ENCODE measurements around the gene SERGEF.

SERGEF gene

GRCh38 chr11:17770917-17771316 lies 241.9 kb downstream of the SERGEF start:
- no peak overlapping the region for H3K27ac ChIP-seq
- no peaks in the 10 kb centered on the region for H3K79me2 ChIP-seq
- no peaks in the 10 kb centered on the region for H3K9me3 ChIP-seq (ENCODE audit: control insufficient read depth, low read length)
- H3K36me3 ChIP-seq (ENCODE audit: control insufficient read depth, insufficient read depth, low read length) = no peaks in the 10 kb centered on the region
- no peak overlapping the region for H2AFZ ChIP-seq
- no peak overlapping the region for H3K4me3 ChIP-seq (ENCODE audit: low read depth, low read length)
- H3K4me1 ChIP-seq = no peaks in the 10 kb centered on the region
- H3K9ac ChIP-seq = no peak overlapping the region
- no peak overlapping the region for H3K4me2 ChIP-seq (ENCODE audit: low read length)
- TF ChIP-seq, protein P1, sequence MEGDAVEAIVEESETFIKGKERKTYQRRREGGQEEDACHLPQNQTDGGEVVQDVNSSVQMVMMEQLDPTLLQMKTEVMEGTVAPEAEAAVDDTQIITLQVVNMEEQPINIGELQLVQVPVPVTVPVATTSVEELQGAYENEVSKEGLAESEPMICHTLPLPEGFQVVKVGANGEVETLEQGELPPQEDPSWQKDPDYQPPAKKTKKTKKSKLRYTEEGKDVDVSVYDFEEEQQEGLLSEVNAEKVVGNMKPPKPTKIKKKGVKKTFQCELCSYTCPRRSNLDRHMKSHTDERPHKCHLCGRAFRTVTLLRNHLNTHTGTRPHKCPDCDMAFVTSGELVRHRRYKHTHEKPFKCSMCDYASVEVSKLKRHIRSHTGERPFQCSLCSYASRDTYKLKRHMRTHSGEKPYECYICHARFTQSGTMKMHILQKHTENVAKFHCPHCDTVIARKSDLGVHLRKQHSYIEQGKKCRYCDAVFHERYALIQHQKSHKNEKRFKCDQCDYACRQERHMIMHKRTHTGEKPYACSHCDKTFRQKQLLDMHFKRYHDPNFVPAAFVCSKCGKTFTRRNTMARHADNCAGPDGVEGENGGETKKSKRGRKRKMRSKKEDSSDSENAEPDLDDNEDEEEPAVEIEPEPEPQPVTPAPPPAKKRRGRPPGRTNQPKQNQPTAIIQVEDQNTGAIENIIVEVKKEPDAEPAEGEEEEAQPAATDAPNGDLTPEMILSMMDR (IDR thresholded peaks at IDR 0.05) = no peak
- H3K27me3 ChIP-seq (ENCODE audit: control insufficient read depth, insufficient read depth, low read length) = no peaks in the 10 kb centered on the region

DNA sequence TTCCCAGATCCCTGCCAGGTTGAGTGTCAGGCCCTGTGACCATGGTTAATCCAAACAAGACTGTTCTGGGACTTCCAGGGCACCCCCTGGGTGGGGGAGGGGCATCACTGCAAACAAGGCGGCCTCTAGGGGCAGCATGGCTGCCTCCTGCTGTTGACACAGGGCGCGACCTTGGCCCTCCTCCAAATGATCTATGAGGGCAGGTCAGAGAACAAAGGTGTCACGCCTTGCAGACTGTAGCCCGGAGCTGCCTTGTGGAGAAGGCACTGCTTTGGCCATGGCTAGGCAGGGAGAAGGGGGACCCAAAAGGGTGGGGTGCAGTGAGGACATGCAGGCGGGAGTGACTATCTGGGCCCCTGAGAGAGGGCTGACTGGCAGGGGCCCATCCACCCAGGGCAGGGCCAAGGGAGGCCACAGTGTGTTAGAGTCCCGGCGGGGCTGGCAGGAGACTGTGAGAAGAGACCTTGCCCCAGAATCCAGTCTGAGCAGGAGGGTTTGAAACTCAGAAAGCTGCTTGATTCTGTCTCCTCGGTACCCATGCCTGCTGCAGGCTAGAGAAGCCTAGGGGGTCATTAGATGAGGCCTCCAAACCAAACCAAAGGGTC lies 242.7 kb downstream of the SERGEF start:
- no peaks in the 10 kb centered on the region for H3K36me3 ChIP-seq (ENCODE audit: control insufficient read depth, insufficient read depth, low read length)
- H3K9me3 ChIP-seq (ENCODE audit: control insufficient read depth, low read length) = no peaks in the 10 kb centered on the region
- no peaks in the 10 kb centered on the region for H3K79me2 ChIP-seq
- H3K4me3 ChIP-seq (ENCODE audit: low read depth, low read length) = no peak overlapping the region
- H3K27ac ChIP-seq = no peak overlapping the region
- no peak overlapping the region for H2AFZ ChIP-seq
- no peaks in the 10 kb centered on the region for H3K27me3 ChIP-seq (ENCODE audit: control insufficient read depth, insufficient read depth, low read length)
- TF ChIP-seq, protein P1 (IDR thresholded peaks at IDR 0.05) = no peak
- H3K4me2 ChIP-seq (ENCODE audit: low read length) = no peak overlapping the region
- no peak overlapping the region for H3K9ac ChIP-seq
- no peaks in the 10 kb centered on the region for H3K4me1 ChIP-seq

GRCh38 chr11:17769218-17769617 lies 243.6 kb downstream of the SERGEF start:
- H3K4me3 ChIP-seq (ENCODE audit: low read depth, low read length) = no peak overlapping the region
- H3K27ac ChIP-seq = no peak overlapping the region
- TF ChIP-seq, protein P1 (IDR thresholded peaks at IDR 0.05) = no peak
- H3K27me3 ChIP-seq (ENCODE audit: control insufficient read depth, insufficient read depth, low read length) = no peaks in the 10 kb centered on the region
- peaks cover 2% of the 10 kb centered on the region for H3K79me2 ChIP-seq
- H3K4me1 ChIP-seq = no peaks in the 10 kb centered on the region
- H3K9ac ChIP-seq = no peak overlapping the region
- no peak overlapping the region for H2AFZ ChIP-seq
- H3K36me3 ChIP-seq (ENCODE audit: control insufficient read depth, insufficient read depth, low read length) = no peaks in the 10 kb centered on the region
- no peak overlapping the region for H3K4me2 ChIP-seq (ENCODE audit: low read length)
- H3K9me3 ChIP-seq (ENCODE audit: control insufficient read depth, low read length) = no peaks in the 10 kb centered on the region

GRCh38 chr11:17768547-17768946 lies 244.3 kb downstream of the SERGEF start:
- no peaks in the 10 kb centered on the region for H3K27me3 ChIP-seq (ENCODE audit: control insufficient read depth, insufficient read depth, low read length)
- H2AFZ ChIP-seq = no peak overlapping the region
- no peak overlapping the region for H3K4me3 ChIP-seq (ENCODE audit: low read depth, low read length)
- TF ChIP-seq, protein P1 (IDR thresholded peaks at IDR 0.05) = no peak
- H3K79me2 ChIP-seq = peaks cover 2% of the 10 kb centered on the region
- H3K9ac ChIP-seq = no peak overlapping the region
- no peaks in the 10 kb centered on the region for H3K9me3 ChIP-seq (ENCODE audit: control insufficient read depth, low read length)
- no peaks in the 10 kb centered on the region for H3K4me1 ChIP-seq
- no peaks in the 10 kb centered on the region for H3K36me3 ChIP-seq (ENCODE audit: control insufficient read depth, insufficient read depth, low read length)
- no peak overlapping the region for H3K4me2 ChIP-seq (ENCODE audit: low read length)
- H3K27ac ChIP-seq = no peak overlapping the region

DNA sequence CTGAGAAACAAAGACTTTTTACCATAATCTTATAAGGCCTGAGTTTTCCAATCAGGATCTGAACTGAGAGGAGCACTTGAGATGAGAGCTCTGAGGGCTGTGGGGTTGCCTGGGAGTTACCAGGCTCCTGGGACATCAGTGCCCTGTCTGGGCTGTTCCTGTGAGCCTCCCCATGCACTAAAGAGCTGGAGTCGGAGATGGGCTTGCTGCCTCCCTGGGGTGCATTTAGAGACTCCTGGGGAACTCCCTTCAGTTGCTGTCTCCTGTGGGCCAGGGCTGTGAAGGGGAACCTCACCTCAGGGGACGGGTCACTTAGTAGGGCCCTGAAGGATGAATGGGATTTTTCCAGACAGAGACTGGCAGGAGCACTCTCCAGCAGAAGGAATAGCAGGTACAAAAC lies 244.9 kb downstream of the SERGEF start:
- Histone ChIP-seq H3K27me3 (ENCODE audit: control insufficient read depth, insufficient read depth, low read length) (no peaks in the 10 kb centered on the region), H3K4me1 (no peaks in the 10 kb centered on the region), H3K4me2 (ENCODE audit: low read length) (no peak overlapping the region), H3K4me3 (ENCODE audit: low read depth, low read length) (no peak overlapping the region), H3K79me2 (peaks cover 2% of the 10 kb centered on the region), H2AFZ (no peak overlapping the region), H3K9me3 (ENCODE audit: control insufficient read depth, low read length) (no peaks in the 10 kb centered on the region), H3K27ac (no peak overlapping the region), H3K9ac (no peak overlapping the region), H3K36me3 (ENCODE audit: control insufficient read depth, insufficient read depth, low read length) (no peaks in the 10 kb centered on the region)
- TF ChIP-seq, protein P1 (IDR thresholded peaks at IDR 0.05) = no peak
